Endothelial cell (in vitro differentiated cells): ENCODE data around the gene RNF208. TPM values are rescaled to one million over a fixed set of nuclear protein-coding genes. Genes with fewer than 3 reads are reported as not detected.

Experiments used
- DNase-seq: peaks from one replicate; pipeline ENCODE4 v3.0.0; 2021; ENCODE audit warnings: low spot score
- H3K27ac Mint-ChIP-seq: one replicate; pipeline ENCODE4 v1.8.0; 2021; ENCODE audit warnings: mixed read lengths, inconsistent platforms; ENCODE audit not compliant: unreplicated experiment
- H3K27me3 Mint-ChIP-seq: one replicate; pipeline ENCODE4 v1.8.0; 2021; ENCODE audit warnings: mild to moderate bottlenecking, moderate library complexity, mixed read lengths, inconsistent platforms; ENCODE audit not compliant: unreplicated experiment
- H3K36me3 Mint-ChIP-seq: one replicate; pipeline ENCODE4 v1.8.0; 2021; ENCODE audit warnings: mild to moderate bottlenecking, low read depth, mixed read lengths, inconsistent platforms; ENCODE audit not compliant: unreplicated experiment
- H3K4me1 Mint-ChIP-seq: one replicate; pipeline ENCODE4 v1.8.0; 2021; ENCODE audit warnings: mild to moderate bottlenecking, mixed read lengths, inconsistent platforms; ENCODE audit not compliant: unreplicated experiment
- H3K4me3 Mint-ChIP-seq: one replicate; pipeline ENCODE4 v1.8.0; 2021; ENCODE audit warnings: mild to moderate bottlenecking, mixed read lengths, inconsistent platforms; ENCODE audit not compliant: unreplicated experiment
- H3K9me3 Mint-ChIP-seq: one replicate; pipeline ENCODE4 v1.8.0; 2021; ENCODE audit warnings: mixed read lengths, inconsistent platforms; ENCODE audit not compliant: unreplicated experiment
- total RNA-seq: library from RNA; stranded (reverse); fragmentation: NEBNext Ultra II Directional; extraction: Animal tissue kit (Norgen Biotek cat#: 25700); gene quantifications from one replicate; pipeline ENCODE4 v1.2.1, GENCODE V29; 2021; ENCODE audit not compliant: unreplicated experiment
- TF ChIP-seq, protein P1 (sequence below): fragments of 200-600 bp; sonication (generic); IDR thresholded peaks from one replicate; pipeline ENCODE4 v1.5.0; 2021; ENCODE audit warnings: antibody characterized with exemption; ENCODE audit not compliant: unreplicated experiment

Gene RNF208
- total RNA-seq, 1 donor from 2014 or later = 1.1 TPM

DNA sequence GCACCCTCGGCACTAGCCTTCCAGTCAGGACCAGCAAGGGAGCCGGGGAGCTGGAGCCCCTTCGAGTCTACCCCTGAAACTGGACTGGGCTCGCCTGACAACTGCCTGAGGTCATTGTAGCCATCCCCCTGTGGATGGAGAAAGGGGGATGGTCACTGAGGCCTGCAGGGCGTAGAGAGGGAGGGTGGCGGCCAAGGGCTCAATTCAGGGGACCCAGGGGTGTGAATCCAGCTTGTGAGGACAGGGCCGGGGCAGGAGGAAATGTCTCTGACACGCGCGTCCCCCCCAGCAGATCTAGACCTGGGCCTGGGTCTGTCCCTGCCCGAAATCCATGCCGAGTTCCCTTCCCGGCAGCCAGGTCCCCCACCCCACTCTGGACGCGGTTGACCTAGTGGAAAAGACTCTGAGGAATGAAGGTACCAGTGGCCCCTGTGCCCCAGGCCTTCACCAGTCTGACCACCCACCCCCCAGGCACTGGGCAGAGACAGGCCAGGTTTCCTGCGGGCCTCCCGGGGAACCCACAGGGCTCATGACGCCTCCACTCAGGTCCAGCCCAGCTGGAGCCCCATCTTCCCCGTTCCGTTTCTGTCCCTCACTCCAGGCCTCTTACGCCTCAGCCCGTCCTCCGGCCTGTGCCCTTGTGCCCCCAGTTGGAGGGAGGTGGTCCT lies 9.5 kb upstream of the RNF208 start:
- no peaks in the 10 kb centered on the region for H3K27me3 Mint-ChIP-seq
- no peak for DNase-seq
- H3K36me3 Mint-ChIP-seq = no peaks in the 10 kb centered on the region
- H3K9me3 Mint-ChIP-seq = no peaks in the 10 kb centered on the region
- H3K4me3 Mint-ChIP-seq = no peak overlapping the region
- no peak overlapping the region for H3K27ac Mint-ChIP-seq
- TF ChIP-seq, protein P1, sequence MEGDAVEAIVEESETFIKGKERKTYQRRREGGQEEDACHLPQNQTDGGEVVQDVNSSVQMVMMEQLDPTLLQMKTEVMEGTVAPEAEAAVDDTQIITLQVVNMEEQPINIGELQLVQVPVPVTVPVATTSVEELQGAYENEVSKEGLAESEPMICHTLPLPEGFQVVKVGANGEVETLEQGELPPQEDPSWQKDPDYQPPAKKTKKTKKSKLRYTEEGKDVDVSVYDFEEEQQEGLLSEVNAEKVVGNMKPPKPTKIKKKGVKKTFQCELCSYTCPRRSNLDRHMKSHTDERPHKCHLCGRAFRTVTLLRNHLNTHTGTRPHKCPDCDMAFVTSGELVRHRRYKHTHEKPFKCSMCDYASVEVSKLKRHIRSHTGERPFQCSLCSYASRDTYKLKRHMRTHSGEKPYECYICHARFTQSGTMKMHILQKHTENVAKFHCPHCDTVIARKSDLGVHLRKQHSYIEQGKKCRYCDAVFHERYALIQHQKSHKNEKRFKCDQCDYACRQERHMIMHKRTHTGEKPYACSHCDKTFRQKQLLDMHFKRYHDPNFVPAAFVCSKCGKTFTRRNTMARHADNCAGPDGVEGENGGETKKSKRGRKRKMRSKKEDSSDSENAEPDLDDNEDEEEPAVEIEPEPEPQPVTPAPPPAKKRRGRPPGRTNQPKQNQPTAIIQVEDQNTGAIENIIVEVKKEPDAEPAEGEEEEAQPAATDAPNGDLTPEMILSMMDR = no peak
- no peaks in the 10 kb centered on the region for H3K4me1 Mint-ChIP-seq

DNA sequence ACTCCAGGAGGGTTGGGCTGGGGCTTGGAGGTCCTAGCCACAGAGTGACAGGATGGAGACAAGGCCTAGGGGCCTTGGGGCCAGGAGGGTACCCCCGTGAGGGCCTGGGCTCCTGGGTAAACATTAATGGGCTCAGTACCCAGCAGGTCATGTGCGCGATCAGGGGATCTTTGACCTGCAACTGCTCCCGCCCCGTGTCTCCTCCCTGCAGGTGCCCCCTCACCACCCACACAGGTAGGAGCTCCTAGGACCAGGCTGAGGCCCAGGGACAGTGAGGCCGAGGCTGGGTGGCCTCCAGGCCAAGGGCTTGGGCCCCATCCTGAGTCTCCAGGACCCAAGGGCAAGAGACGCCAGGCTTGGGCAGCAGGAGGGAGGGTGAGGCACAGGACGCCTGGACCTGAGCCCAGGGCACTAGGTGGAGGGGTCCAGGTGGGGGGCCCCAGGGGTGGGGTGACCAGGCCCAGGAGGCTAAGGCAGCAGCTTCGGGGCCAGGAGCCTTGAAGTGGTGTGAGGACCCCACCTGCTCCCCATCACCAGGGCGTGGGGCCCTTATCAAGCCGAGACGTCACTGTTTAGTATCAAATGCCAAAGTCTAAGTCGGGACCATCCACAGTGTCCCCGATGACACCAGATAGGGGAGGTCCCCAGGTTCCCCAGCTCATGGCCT lies 8.8 kb upstream of the RNF208 start, which contains the start of gene SLC34A3:
Gene SLC34A3 (plus strand): TSS at position 197 of the 667 bp plus-strand sequence. CDS start 802 bp downstream, outside the sequence.
- DNase-seq = no peak
- no peaks in the 10 kb centered on the region for H3K4me1 Mint-ChIP-seq

DNA sequence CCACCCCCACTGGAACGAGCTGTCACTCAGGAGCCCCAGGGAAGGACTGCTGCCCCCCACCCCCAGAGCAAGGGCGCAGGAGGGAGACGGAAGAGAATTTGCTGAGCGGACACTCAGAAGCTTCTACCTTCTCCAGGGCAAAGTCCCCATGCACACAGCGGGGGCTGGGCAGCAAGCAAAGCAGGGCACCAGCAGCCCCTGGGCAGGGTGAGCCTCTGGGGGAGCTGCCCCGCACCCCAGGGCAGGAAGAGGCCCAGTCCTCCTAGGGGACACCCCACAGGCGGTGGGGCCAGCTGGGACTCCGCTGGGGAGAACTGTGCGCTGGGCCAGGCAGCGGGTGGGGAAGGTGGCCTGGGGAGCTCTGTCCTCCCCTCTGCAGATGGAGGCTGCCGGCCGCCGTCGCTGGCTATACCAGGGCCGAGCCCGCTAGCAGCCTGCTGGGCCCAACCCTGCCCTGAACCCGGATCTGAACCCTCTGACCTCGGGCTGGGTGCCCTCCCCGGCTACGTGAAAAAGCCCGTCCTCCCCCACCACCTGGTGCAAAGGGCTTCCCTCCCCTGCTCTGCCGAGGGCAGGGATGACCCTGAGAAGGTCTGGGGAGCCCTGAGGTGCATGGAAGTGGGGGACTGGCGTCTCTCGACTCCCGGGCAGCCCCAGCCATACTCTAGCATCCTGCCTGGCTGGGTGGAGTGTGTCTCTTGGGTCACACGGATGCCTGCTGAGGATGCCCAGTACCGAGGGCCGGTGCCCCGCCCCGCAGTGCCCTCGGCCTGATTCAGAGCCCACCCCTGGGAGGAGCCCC lies 8.1 kb upstream of the RNF208 start:
- Mint-ChIP-seq H3K4me3 (no peak overlapping the region), H3K4me1 (no peaks in the 10 kb centered on the region), H3K9me3 (no peaks in the 10 kb centered on the region), H3K36me3 (no peaks in the 10 kb centered on the region), H3K27ac (no peak overlapping the region), H3K27me3 (peaks cover 7% of the 10 kb centered on the region)
- DNase-seq = no peak
- TF ChIP-seq, protein P1 = no peak

More for the DNA sequence above, 8.8 kb upstream of the RNF208 start, which contains the start of gene SLC34A3:
- no peak within 1 kb of the TSS for H3K4me3 Mint-ChIP-seq
- H3K36me3 Mint-ChIP-seq = no peaks in the 10 kb centered on the region
- no peak within 1 kb of the TSS for H3K27ac Mint-ChIP-seq
- peaks cover 4% of the 10 kb centered on the region for H3K27me3 Mint-ChIP-seq
- H3K9me3 Mint-ChIP-seq = no peaks in the 10 kb centered on the region
- TF ChIP-seq, protein P1 = no peak

DNA sequence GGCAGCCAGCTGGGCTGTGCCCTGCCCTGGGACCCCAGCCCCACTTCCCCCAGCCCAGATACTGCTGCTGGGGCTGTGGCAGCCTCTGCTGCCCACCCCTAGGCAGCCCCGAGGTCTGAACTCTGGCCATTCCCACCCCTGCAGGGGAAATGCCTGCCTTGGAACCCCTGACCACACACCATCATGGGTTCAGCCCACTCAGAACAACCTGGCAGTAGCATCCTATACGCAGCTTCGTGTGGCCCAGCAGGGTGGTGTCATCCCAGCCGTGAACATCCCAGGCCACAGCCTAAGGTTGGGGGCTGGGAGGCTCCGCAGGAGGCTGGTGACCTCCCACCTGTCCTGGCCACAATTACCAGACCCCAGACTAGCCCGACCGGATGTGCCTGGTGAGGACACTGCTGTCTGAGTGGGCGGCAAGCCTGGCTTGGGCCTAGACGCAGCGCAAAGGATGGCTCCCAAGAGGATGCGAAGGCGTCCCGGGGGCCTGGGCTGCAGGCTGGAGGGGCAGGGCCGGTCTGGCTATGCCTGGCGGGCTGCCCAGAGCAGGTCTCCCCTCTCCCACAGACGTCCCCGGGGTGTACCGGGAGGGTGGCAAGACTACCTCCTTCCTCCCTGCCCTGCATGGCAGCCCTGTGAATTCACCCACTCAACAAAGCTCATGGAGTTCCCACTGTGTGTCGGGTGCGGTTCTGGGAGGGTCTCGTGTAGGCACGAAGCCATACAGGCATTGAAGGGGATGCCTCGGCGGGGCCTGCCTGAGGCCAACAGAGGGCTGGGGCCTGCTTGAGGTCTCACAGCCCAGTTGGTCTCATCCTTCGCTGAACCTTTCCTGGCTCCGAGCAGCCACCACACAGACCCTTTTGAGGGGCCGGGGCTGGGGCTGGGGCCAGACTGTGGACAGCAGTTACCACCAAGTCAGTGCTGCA lies 7.2 kb upstream of the RNF208 start:
- H3K4me3 Mint-ChIP-seq = no peak overlapping the region
- TF ChIP-seq, protein P1 = no peak
- no peak overlapping the region for H3K27ac Mint-ChIP-seq
- H3K36me3 Mint-ChIP-seq = no peaks in the 10 kb centered on the region
- DNase-seq = no peak
- H3K27me3 Mint-ChIP-seq = peaks cover 7% of the 10 kb centered on the region
- no peaks in the 10 kb centered on the region for H3K9me3 Mint-ChIP-seq
- no peaks in the 10 kb centered on the region for H3K4me1 Mint-ChIP-seq
